BJ (cell line): ENCODE measurements around the gene COPG1. TPM values are rescaled to one million over a fixed set of nuclear protein-coding genes. Genes with fewer than 3 reads are reported as not detected.
A peak's percentile ranks its signal among the peaks of the same experiment; 100 is the strongest.

Source experiments
- CTCF ChIA-PET: fragments of 350-600 bp; formaldehyde crosslinking; extraction: SDS; loops from one replicate; lab custom pipeline; 2021; ENCODE audit warnings: antibody characterized with exemption, inconsistent platforms; lab: Yijun Ruan, JAX
- POLR2A ChIA-PET: fragments of 300-600 bp; sonication (Branson Sonifier 250); formaldehyde crosslinking; extraction: SDS; loops from one replicate; lab custom pipeline; 2021; ENCODE audit warnings: antibody characterized with exemption; lab: Charles Lee
- DNase-seq: peaks from one replicate; pipeline ENCODE4 v3.0.0-alpha.2; 2011; ENCODE audit warnings: low read depth
- H3K27me3 ChIP-seq: 2 replicates; pipeline ENCODE4 v1.6.0; 2011; ENCODE audit warnings: low read length; ENCODE audit not compliant: control insufficient read depth, insufficient read depth
- H3K36me3 ChIP-seq: 2 replicates; pipeline ENCODE4 v1.5.1; 2011; ENCODE audit warnings: low read length; ENCODE audit not compliant: control insufficient read depth, insufficient read depth
- H3K4me3 ChIP-seq: 2 replicates; pipeline ENCODE4 v1.5.1; 2011; ENCODE audit warnings: low read depth, mild to moderate bottlenecking, control low read depth, low read length
- polyA plus RNA-seq: library from polyadenylated mRNA; depleted of rRNA; stranded (reverse); fragments of >200 nt; gene quantifications from 2 replicates; pipeline ENCODE4 v1.2.3, GENCODE V29; 2011
- TF ChIP-seq, protein P1 (sequence below): IDR thresholded peaks from 2 replicates; pipeline ENCODE4 v1.5.1; 2011; ENCODE audit warnings: low read depth, mild to moderate bottlenecking, control low read depth, inconsistent platforms, low read length, moderate library complexity; ENCODE audit not compliant: insufficient read depth

COPG1 gene
- polyA plus RNA-seq, 1 experiment, result 220 TPM

DNA sequence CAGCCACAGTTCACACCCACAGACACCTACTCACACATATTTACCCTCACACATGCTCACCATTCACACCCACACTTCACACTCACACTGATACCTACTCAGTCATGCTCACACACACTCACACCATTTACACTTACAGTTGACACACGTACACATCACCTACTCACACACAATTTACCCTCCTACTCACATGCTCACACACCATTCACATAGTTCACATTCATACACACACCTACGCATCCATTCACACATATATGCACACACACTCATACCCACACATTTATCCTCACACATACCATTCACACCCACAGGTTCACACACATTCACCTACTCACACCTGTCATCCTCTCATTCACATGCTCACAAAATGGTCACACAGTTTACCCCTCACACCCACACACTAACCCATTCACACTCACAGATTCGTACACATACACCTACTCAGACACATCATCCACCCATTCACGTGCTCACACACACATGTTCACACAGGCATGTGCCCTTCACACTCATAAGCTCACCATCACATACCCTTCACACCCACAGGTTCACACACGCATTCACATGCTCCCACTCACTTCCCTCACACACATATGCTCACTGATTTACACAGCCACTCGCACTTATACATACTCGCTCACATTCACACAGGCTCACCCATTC is 71.5 kb downstream of the COPG1 start:
- TF ChIP-seq, protein P1, sequence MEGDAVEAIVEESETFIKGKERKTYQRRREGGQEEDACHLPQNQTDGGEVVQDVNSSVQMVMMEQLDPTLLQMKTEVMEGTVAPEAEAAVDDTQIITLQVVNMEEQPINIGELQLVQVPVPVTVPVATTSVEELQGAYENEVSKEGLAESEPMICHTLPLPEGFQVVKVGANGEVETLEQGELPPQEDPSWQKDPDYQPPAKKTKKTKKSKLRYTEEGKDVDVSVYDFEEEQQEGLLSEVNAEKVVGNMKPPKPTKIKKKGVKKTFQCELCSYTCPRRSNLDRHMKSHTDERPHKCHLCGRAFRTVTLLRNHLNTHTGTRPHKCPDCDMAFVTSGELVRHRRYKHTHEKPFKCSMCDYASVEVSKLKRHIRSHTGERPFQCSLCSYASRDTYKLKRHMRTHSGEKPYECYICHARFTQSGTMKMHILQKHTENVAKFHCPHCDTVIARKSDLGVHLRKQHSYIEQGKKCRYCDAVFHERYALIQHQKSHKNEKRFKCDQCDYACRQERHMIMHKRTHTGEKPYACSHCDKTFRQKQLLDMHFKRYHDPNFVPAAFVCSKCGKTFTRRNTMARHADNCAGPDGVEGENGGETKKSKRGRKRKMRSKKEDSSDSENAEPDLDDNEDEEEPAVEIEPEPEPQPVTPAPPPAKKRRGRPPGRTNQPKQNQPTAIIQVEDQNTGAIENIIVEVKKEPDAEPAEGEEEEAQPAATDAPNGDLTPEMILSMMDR, result no peak
- no peak for DNase-seq
- H3K27me3 ChIP-seq, result no peaks in the 10 kb centered on the region
- ChIA-PET CTCF (no interaction called here), POLR2A (no interaction called here)
- H3K4me3 ChIP-seq, result no peak overlapping the region
- H3K36me3 ChIP-seq, result peaks cover 1% of the 10 kb centered on the region; the same call in 1 of the 2 replicates

DNA sequence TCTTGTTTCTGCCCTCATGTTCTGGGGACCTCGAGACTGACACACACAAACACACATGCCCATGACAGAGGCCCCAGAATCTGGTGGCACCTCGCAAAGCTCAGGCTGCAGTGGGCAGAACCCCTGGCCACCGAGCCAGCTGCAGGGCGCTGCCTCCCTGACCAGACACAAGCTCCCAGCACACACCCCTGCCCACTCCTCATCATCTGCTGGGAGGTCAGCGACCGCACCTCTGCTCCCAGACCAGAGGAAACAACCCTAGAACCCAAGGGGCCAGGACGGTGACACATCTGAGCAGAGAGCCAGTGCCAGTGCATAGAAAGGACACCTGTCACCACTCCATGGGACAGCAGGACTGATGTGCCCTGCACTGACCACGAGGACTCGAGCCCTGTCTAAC is 72.5 kb downstream of the COPG1 start:
- POLR2A ChIA-PET, result no interaction called here
- no peaks in the 10 kb centered on the region for H3K27me3 ChIP-seq
- TF ChIP-seq, protein P1, result no peak
- no peak overlapping the region for H3K4me3 ChIP-seq
- no peak for DNase-seq
- peaks cover 1% of the 10 kb centered on the region; the same call in 1 of the 2 replicates for H3K36me3 ChIP-seq
- CTCF ChIA-PET, result no interaction called here

DNA sequence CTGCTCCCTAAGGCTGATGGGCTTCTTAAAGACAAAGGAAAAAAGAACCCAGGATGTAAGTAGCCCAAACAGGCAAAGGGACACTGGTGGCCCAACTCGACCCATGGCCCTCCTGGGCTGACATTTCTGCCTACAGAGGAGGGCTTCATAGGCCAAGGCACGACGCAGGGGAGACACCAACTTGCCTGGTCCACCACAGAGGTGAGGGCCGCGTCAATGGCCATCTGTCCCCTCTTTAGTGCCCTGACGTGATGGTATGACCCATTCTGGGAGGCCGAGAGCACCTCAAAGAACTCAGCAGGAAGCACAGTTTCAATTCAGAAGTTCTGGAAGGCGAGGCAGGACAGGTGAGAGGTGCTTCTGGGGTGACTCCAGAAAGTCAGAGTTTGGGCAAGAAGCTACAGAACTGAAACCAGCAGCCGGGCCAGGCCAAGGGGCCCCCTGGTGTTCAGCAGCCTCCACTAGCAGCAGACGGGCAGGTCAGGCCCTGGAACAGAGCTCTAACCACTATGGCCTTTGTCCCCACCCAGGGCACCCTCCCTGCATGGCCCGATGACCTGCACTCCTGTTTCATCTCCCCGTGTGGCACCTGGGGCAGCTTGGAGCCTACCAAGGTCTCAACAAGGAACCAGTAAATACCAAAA is 74.4 kb downstream of the COPG1 start:
- no peaks in the 10 kb centered on the region for H3K27me3 ChIP-seq
- H3K36me3 ChIP-seq, result peaks cover 1% of the 10 kb centered on the region; the same call in 1 of the 2 replicates
- DNase-seq, result no peak
- H3K4me3 ChIP-seq, result no peak overlapping the region
- TF ChIP-seq, protein P1, result peak; percentile 37; the same call in 1 of the 2 replicates
- POLR2A ChIA-PET, result no interaction called here
- CTCF ChIA-PET, result interaction anchor here (0.8 to 1.1 kb wide), 3 partner anchors 10 to 353 kb away, joined by 3 to 5 read pairs (median 3); no protein-coding TSS in a partner anchor

GRCh38 chr3:129324855-129325254 is 75.4 kb downstream of the COPG1 start:
- no peaks in the 10 kb centered on the region for H3K27me3 ChIP-seq
- TF ChIP-seq, protein P1, result no peak
- H3K36me3 ChIP-seq, result peaks cover 1% of the 10 kb centered on the region; the same call in 1 of the 2 replicates
- no peak for DNase-seq
- ChIA-PET POLR2A (no interaction called here), CTCF (interaction anchor here (1.0 to 1.1 kb wide), 2 partner anchors 11 to 44 kb away, joined by 3 read pairs; no protein-coding TSS in a partner anchor)
- no peak overlapping the region for H3K4me3 ChIP-seq

DNA sequence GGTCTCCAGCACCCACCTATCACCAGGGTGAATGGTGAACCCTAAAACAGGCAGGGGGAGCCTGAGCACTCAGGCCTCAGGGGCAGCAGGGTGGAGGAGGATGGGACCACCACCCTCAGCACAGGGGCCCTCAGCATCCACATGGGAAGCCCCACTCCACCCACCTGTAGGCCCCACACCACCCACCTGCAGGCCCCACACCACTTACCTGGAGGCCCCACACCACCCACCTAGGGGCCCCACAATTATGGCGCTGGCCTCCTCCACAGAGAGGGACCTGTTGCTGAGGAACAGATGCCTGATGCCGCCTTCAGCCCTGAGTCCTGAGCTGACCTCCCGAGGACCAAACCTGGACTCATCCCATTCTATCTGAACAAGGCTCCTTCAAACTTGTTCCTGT is 76.0 kb downstream of the COPG1 start:
- CTCF ChIA-PET, result no interaction called here
- DNase-seq, result no peak
- H3K36me3 ChIP-seq, result peaks cover 1% of the 10 kb centered on the region; the same call in 1 of the 2 replicates
- POLR2A ChIA-PET, result no interaction called here
- TF ChIP-seq, protein P1, result no peak
- H3K4me3 ChIP-seq, result no peak overlapping the region
- no peaks in the 10 kb centered on the region for H3K27me3 ChIP-seq
